H9 (cell line): Measurements from ENCODE around the gene SYTL5. TPM values are rescaled to one million over a fixed set of nuclear protein-coding genes. Genes with fewer than 3 reads are reported as not detected.

Experiments used
- DNase-seq: peaks from one replicate; pipeline ENCODE4 v3.0.0-alpha.2; 2017
- H2AFZ ChIP-seq: one replicate; pipeline ENCODE4 v1.6.1; 2013; ENCODE audit warnings: mild to moderate bottlenecking, low read length, control low read depth, moderate library complexity
- H2AK5ac ChIP-seq: 2 replicates; pipeline ENCODE4 v1.6.1; 2013; ENCODE audit warnings: low read length, control low read depth, mixed read lengths; ENCODE audit not compliant: insufficient read length
- H2BK120ac ChIP-seq: one replicate; pipeline ENCODE4 v1.6.1; 2013; ENCODE audit warnings: low read depth, mild to moderate bottlenecking, low read length, control low read depth, inconsistent platforms; ENCODE audit not compliant: poor library complexity, severe bottlenecking
- H2BK12ac ChIP-seq: 2 replicates; pipeline ENCODE4 v1.6.1; 2013; ENCODE audit warnings: low read length, control low read depth, mixed read lengths, low read depth; ENCODE audit not compliant: insufficient read length
- H2BK15ac ChIP-seq: 2 replicates; pipeline ENCODE4 v1.6.1; 2013; ENCODE audit warnings: low read depth, low read length, control low read depth
- H2BK20ac ChIP-seq: one replicate; pipeline ENCODE4 v1.6.1; 2013; ENCODE audit warnings: low read depth, mild to moderate bottlenecking, low read length, control low read depth, inconsistent platforms; ENCODE audit not compliant: poor library complexity, severe bottlenecking
- H2BK5ac ChIP-seq: 2 replicates; pipeline ENCODE4 v1.6.1; 2013; ENCODE audit warnings: low read length, control low read depth, mixed read lengths; ENCODE audit not compliant: insufficient read length
- H3K14ac ChIP-seq: 2 replicates; pipeline ENCODE4 v1.6.1; 2013; ENCODE audit warnings: low read length, control low read depth; ENCODE audit not compliant: insufficient read depth
- H3K18ac ChIP-seq: 2 replicates; pipeline ENCODE4 v1.6.1; 2013; ENCODE audit warnings: low read depth, mild to moderate bottlenecking, mixed read lengths, low read length, control low read depth; ENCODE audit not compliant: insufficient read length
- H3K23ac ChIP-seq: 2 replicates; pipeline ENCODE4 v1.6.1; 2013; ENCODE audit warnings: low read length, control low read depth, mixed read lengths, low read depth; ENCODE audit not compliant: insufficient read length
- H3K23me2 ChIP-seq: 2 replicates; pipeline ENCODE4 v1.6.1; 2013; ENCODE audit warnings: low read depth, mild to moderate bottlenecking, mixed read lengths, low read length, control low read depth; ENCODE audit not compliant: insufficient read length, poor library complexity, severe bottlenecking
- H3K27ac ChIP-seq: 2 replicates; pipeline ENCODE4 v1.5.1; 2013; ENCODE audit warnings: low read length, control low read depth, mixed read lengths, low read depth; ENCODE audit not compliant: insufficient read length
- H3K27me3 ChIP-seq: 2 replicates; pipeline ENCODE4 v1.6.1; 2013; ENCODE audit warnings: low read length, control low read depth, inconsistent platforms; ENCODE audit not compliant: insufficient read depth
- H3K4ac ChIP-seq: 2 replicates; pipeline ENCODE4 v1.6.1; 2013; ENCODE audit warnings: low read depth, mild to moderate bottlenecking, control low read depth, inconsistent platforms, low read length, moderate library complexity
- H3K4me1 ChIP-seq: 2 replicates; pipeline ENCODE4 v1.6.1; 2013; ENCODE audit warnings: low read length, control low read depth, inconsistent platforms; ENCODE audit not compliant: insufficient read depth
- H3K4me2 ChIP-seq: 2 replicates; pipeline ENCODE4 v1.6.1; 2013; ENCODE audit warnings: low read length, control low read depth, mixed read lengths; ENCODE audit not compliant: insufficient read length, insufficient read depth
- H3K56ac ChIP-seq: 2 replicates; pipeline ENCODE4 v1.6.1; 2013; ENCODE audit warnings: low read depth, mild to moderate bottlenecking, mixed read lengths, low read length, control low read depth; ENCODE audit not compliant: insufficient read length
- H3K79me1 ChIP-seq: 2 replicates; pipeline ENCODE4 v1.6.1; 2013; ENCODE audit warnings: low read depth, mild to moderate bottlenecking, moderate library complexity, low read length, control low read depth, inconsistent platforms; ENCODE audit not compliant: insufficient read depth, poor library complexity, severe bottlenecking
- H3K79me2 ChIP-seq: 2 replicates; pipeline ENCODE4 v1.6.1; 2013; ENCODE audit warnings: low read length, control low read depth, inconsistent platforms; ENCODE audit not compliant: insufficient read depth
- H3K9ac ChIP-seq: 2 replicates; pipeline ENCODE4 v1.6.1; 2013; ENCODE audit warnings: low read length, control low read depth, mixed read lengths; ENCODE audit not compliant: insufficient read length; ENCODE audit errors: extremely low read depth
- H3K9me3 ChIP-seq: one replicate; pipeline ENCODE4 v1.6.1; 2013; ENCODE audit warnings: low read depth, low read length, inconsistent platforms; ENCODE audit not compliant: control insufficient read depth
- H3T11ph ChIP-seq: one replicate; pipeline ENCODE4 v1.6.1; 2013; ENCODE audit warnings: mild to moderate bottlenecking, low read length, control low read depth, inconsistent platforms
- H4K20me1 ChIP-seq: one replicate; pipeline ENCODE4 v1.6.1; 2013; ENCODE audit not compliant: control insufficient read depth, insufficient read length, insufficient read depth
- H4K5ac ChIP-seq: 2 replicates; pipeline ENCODE4 v1.6.1; 2013; ENCODE audit warnings: low read depth, mild to moderate bottlenecking, mixed read lengths, low read length, control low read depth; ENCODE audit not compliant: insufficient read length
- H4K8ac ChIP-seq: replicated peaks from 2 replicates; pipeline ENCODE4 v1.6.1; 2013; ENCODE audit warnings: low read length, control low read depth, mixed read lengths, low read depth; ENCODE audit not compliant: insufficient read length
- H4K91ac ChIP-seq: 2 replicates; pipeline ENCODE4 v1.6.1; 2013; ENCODE audit warnings: low read depth, mild to moderate bottlenecking, moderate library complexity, mixed read lengths, low read length, control low read depth; ENCODE audit not compliant: insufficient read length
- H3K27ac Mint-ChIP-seq, 3 experiments: 2 replicates in 2 of 3; 3 replicates in 1 of 3; pipeline ENCODE4 v1.8.0; 2020 to 2021; ENCODE audit warnings: mixed read lengths in 3 of 3, mild to moderate bottlenecking in 1 of 3, moderate library complexity in 1 of 3
- H3K27me3 Mint-ChIP-seq: 2 replicates; pipeline ENCODE4 v1.8.0; 2021; ENCODE audit warnings: low read depth, mild to moderate bottlenecking, moderate library complexity, mixed read lengths
- H3K36me3 Mint-ChIP-seq, 3 experiments: 2 replicates in 2 of 3; 3 replicates in 1 of 3; pipeline ENCODE4 v1.8.0; 2020 to 2021; ENCODE audit warnings: low read depth in 3 of 3, mixed read lengths in 3 of 3; ENCODE audit not compliant: insufficient read depth in 1 of 3
- H3K4me1 Mint-ChIP-seq, 2 experiments: 2 replicates each; pipeline ENCODE4 v1.8.0; 2020; ENCODE audit warnings: mixed read lengths in 2 of 2
- H3K4me3 Mint-ChIP-seq, 2 experiments: 2 replicates in 1 of 2; 3 replicates in 1 of 2; pipeline ENCODE4 v1.8.0; 2020 to 2021; ENCODE audit warnings: mild to moderate bottlenecking in 2 of 2, mixed read lengths in 2 of 2, moderate library complexity in 1 of 2
- H3K9me3 Mint-ChIP-seq, 2 experiments: 2 replicates in 1 of 2; 3 replicates in 1 of 2; pipeline ENCODE4 v1.8.0; 2020; ENCODE audit warnings: mild to moderate bottlenecking in 2 of 2, mixed read lengths in 2 of 2, moderate library complexity in 1 of 2
- CTCF ChIP-seq: fragments of 200-600 bp; sonication (generic); conservative IDR thresholded peaks from 3 replicates; pipeline ENCODE4 v1.8.0; 2021; ENCODE audit warnings: antibody characterized with exemption, mild to moderate bottlenecking
- WGBS: extraction: QIAGEN DNeasy Blood & Tissue Kit; methylation state at CpG from one replicate; pipeline ENCODE4 v1.1.7; 2013; ENCODE audit warnings: missing lambda C conversion rate, low lambda C conversion rate, mixed read lengths; ENCODE audit not compliant: insufficient read length; ENCODE audit errors: extremely low coverage; 5-methylcytosine and 5-hydroxymethylcytosine counted together
- total RNA-seq: library from RNA; stranded (reverse); gene quantifications from 2 replicates; pipeline ENCODE4 v1.2.1, GENCODE V29; 2021

The SYTL5 gene
- total RNA-seq, 1 experiment from 2014 or later, result 0.15 TPM

GRCh38 chrX:38080808-38081207 is 74.5 kb downstream of the SYTL5 start:
- H2AFZ ChIP-seq, result no peak overlapping the region
- no peaks in the 10 kb centered on the region for H3K9me3 ChIP-seq
- H3K4me1 ChIP-seq, result no peaks in the 10 kb centered on the region
- H3K4me1 Mint-ChIP-seq, result peaks cover 3 to 4% of the 10 kb centered on the region in 2 experiments
- H3K23me2 ChIP-seq, result no peaks in the 10 kb centered on the region
- TF ChIP-seq CTCF, result no peak
- no peak overlapping the region for H4K5ac ChIP-seq
- no peak overlapping the region for H3K9ac ChIP-seq
- no peaks in the 10 kb centered on the region for H3K79me2 ChIP-seq
- no peak overlapping the region for H3K4me3 Mint-ChIP-seq
- no peaks in the 10 kb centered on the region; a peak in 1 of 7 replicates for H3K36me3 Mint-ChIP-seq
- H3K27ac ChIP-seq, result no peak overlapping the region
- H2AK5ac ChIP-seq, result no peak overlapping the region
- no peak overlapping the region for H2BK15ac ChIP-seq
- whole genome bisulfite sequencing, result no CpG with 5 or more reads among the region's 3 CpGs
- H3K14ac ChIP-seq, result no peak overlapping the region
- no peak overlapping the region for H4K8ac ChIP-seq
- H3K4me2 ChIP-seq, result no peak overlapping the region
- no peaks in the 10 kb centered on the region for H3K27me3 Mint-ChIP-seq
- H2BK20ac ChIP-seq, result no peak overlapping the region
- H3K23ac ChIP-seq, result no peak overlapping the region
- no peak overlapping the region for H3K56ac ChIP-seq
- H3T11ph ChIP-seq, result no peak overlapping the region
- no peak for DNase-seq
- H3K9me3 Mint-ChIP-seq, result peaks cover 47 to 51% of the 10 kb centered on the region in 2 experiments
- no peak overlapping the region for H2BK12ac ChIP-seq
- H3K27me3 ChIP-seq, result no peaks in the 10 kb centered on the region
- H2BK5ac ChIP-seq, result no peak overlapping the region
- no peaks in the 10 kb centered on the region for H4K20me1 ChIP-seq
- no peak overlapping the region for H3K27ac Mint-ChIP-seq
- no peak overlapping the region for H4K91ac ChIP-seq
- H3K79me1 ChIP-seq, result no peaks in the 10 kb centered on the region
- no peak overlapping the region for H2BK120ac ChIP-seq
- H3K4ac ChIP-seq, result no peak overlapping the region
- no peak overlapping the region for H3K18ac ChIP-seq
